H1 (cell line): Measurements from ENCODE around the gene RIMS3. TPM values are rescaled to one million over a fixed set of nuclear protein-coding genes. Genes with fewer than 3 reads are reported as not detected.

Source experiments
- CHD1 ChIP-seq: IDR thresholded peaks from 2 replicates; pipeline ENCODE4 v1.6.1; 2012; ENCODE audit warnings: low read depth, low read length, improper control_type of control experiment
- RNF2 ChIP-seq: fragments of 200-900, 300-1000 bp; sonication (generic); IDR thresholded peaks from 2 replicates; pipeline ENCODE4 v1.7.1; 2016; ENCODE audit warnings: borderline replicate concordance, low read depth, mild to moderate bottlenecking, antibody characterized with exemption, low read length; ENCODE audit not compliant: poor library complexity, severe bottlenecking; ENCODE audit errors: missing control alignments
- polyA plus RNA-seq, 7 experiments: library from polyadenylated mRNA; depleted of rRNA in 3 of 7; stranded (reverse) in 5 of 7; unstranded in 2 of 7; fragments of >200 nt in 5 of 7; fragments of 200-250 nt in 2 of 7; gene quantifications; 1 replicate in 5 of 7; 2 replicates in 1 of 7; 4 replicates in 1 of 7; pipeline versions ENCODE4 v1.2.1 to v1.2.3, GENCODE V29; 2011 to 2013; ENCODE audit warnings: missing spikeins in 2 of 7, mixed read lengths in 2 of 7
- total RNA-seq: library from RNA; stranded (reverse); fragmentation: NEBNext Ultra II Directional; extraction: Animal tissue kit (Norgen Biotek cat#: 25700); gene quantifications from 2 replicates; pipeline ENCODE4 v1.2.1, GENCODE V29; 2021

Gene RIMS3
- total and polyA plus RNA-seq, 2 of the 8 experiments (the other 6 are each of a cell fraction or from before 2014, with no cell fraction given) = 13.3 to 20.6 TPM

DNA sequence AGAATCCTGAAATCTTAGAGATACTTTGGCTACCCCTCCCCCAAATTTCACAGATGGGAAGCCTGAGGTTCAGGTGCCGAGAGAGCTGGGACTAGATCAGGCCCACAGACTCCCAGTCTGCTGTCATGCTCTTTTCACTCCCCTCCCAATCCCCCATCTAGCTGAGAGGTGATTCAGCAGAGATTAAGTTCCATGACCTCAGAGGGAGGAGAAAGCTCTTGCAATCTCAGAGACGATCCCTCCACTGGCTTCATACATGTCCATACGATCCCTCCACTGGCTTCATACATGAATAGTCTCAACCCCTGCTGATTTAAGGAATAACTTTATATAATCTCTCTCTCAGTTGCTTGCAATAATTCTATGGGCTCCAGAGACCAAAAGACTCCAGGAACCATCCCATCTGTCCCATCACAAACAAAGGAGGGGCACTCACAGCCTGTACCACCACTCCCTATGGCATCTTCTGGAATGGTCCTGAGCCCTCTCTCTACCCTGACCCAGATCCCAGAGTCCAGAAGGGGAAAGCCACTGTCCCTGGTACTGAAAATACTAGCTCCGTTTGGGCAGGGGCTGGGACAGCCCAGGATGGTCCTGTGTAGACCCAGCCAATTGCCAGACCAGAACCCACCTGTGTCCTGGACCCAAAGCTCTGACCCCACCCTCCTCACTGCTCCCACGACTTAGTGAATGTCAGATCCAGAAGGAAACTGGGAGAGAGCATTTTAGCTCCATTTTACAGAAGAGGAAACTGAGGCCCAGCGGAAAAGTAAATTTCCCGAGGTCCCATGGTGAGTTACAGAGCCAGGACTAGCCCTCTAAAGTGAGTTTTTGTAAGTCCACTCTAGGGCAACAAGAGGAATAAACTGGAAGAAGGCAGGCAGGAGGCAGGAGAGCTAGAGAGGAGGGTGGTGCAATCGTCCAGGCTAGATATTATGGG, 27.1 kb downstream of the RIMS3 start (continued):
- TF ChIP-seq CHD1 (no peak), RNF2 (no peak)
